GM13977 (cell line): Measurements from ENCODE around the gene UBB.

Source experiments
- DNase-seq: peaks from one replicate; pipeline ENCODE4 v3.0.0; 2012; ENCODE audit warnings: low spot score
- CTCF ChIP-seq: IDR thresholded peaks from 2 replicates; pipeline ENCODE4 v1.5.1; 2012; ENCODE audit warnings: mild to moderate bottlenecking, control low read depth; ENCODE audit not compliant: insufficient read depth; ENCODE audit errors: extremely low read depth, missing control alignments
- in situ Hi-C: fragments of 300-500 bp; cut with MboI; formaldehyde crosslinking; loops from one replicate; pipeline ENCODE4 v1.12.0; 2022; ENCODE audit warnings: low sequenced_read_pairs, low pct_unique_long_range_greater_than_20kb, mixed read lengths, inconsistent platforms; ENCODE audit not compliant: unreplicated experiment

The UBB gene

GRCh38 chr17:16417896-16418684, 37.2 kb downstream of the UBB start:
- no peak for TF ChIP-seq CTCF
- in situ Hi-C loops: no loop called here
- no peak for DNase-seq

GRCh38 chr17:16418685-16419068, 37.8 kb downstream of the UBB start:
- in situ Hi-C loops: no loop called here
- DNase-seq: peak; percentile 19
- no peak for TF ChIP-seq CTCF

- TF ChIP-seq CTCF: no peak
- in situ Hi-C loops: no loop called here
- DNase-seq: peak; percentile 61
Observed at GRCh38 chr17:16419074-16419928, 38.4 kb downstream of the UBB start.

- in situ Hi-C loops: no loop called here
- no peak for TF ChIP-seq CTCF
- peak; percentile 18 for DNase-seq
Observed at GRCh38 chr17:16419929-16420271, 39.0 kb downstream of the UBB start.

- in situ Hi-C loops: no loop called here
- DNase-seq: no peak
- TF ChIP-seq CTCF: no peak
Observed at GRCh38 chr17:16422416-16422815, 41.5 kb downstream of the UBB start.

- DNase-seq: no peak
- TF ChIP-seq CTCF: no peak
- in situ Hi-C loops: no loop called here
Observed at GRCh38 chr17:16423226-16423872, 42.5 kb downstream of the UBB start.
